Smooth muscle cell (in vitro differentiated cells): ENCODE measurements around the gene ZNF425. TPM values are rescaled to one million over a fixed set of nuclear protein-coding genes. Genes with fewer than 3 reads are reported as not detected.

ENCODE experiments used
- DNase-seq: peaks from one replicate; lab custom pipeline; 2025; ENCODE audit not compliant: unreplicated experiment; lab: John Stamatoyannopoulos, UW
- H2AFZ ChIP-seq: fragments of 200-600 bp; sonication (generic); 2 replicates; pipeline ENCODE4 v1.6.0; 2016; ENCODE audit warnings: antibody characterized with exemption, low read depth, mild to moderate bottlenecking
- H3F3A ChIP-seq: fragments of 200-600 bp; sonication (generic); 2 replicates; pipeline ENCODE4 v1.6.0; 2017; ENCODE audit warnings: antibody characterized with exemption, low read depth
- H3K27ac ChIP-seq: fragments of 200-600 bp; sonication (generic); 2 replicates; pipeline ENCODE4 v1.5.1; 2016; ENCODE audit warnings: low read depth, mild to moderate bottlenecking
- H3K27me3 ChIP-seq: fragments of 200-600 bp; sonication (generic); 2 replicates; pipeline ENCODE4 v1.6.1; 2016; ENCODE audit warnings: low read depth, mild to moderate bottlenecking
- H3K36me3 ChIP-seq: fragments of 200-600 bp; sonication (generic); 2 replicates; pipeline ENCODE4 v1.5.1; 2016; ENCODE audit warnings: low read depth
- H3K4me1 ChIP-seq: fragments of 200-600 bp; sonication (generic); 2 replicates; pipeline ENCODE4 v1.5.1; 2016; ENCODE audit warnings: low read depth
- H3K4me2 ChIP-seq: fragments of 200-600 bp; sonication (generic); 2 replicates; pipeline ENCODE4 v1.6.0; 2016; ENCODE audit warnings: mild to moderate bottlenecking
- H3K4me3 ChIP-seq: fragments of 200-600 bp; sonication (generic); 2 replicates; pipeline ENCODE4 v1.5.1; 2016; ENCODE audit warnings: mild to moderate bottlenecking
- H3K79me2 ChIP-seq: fragments of 200-600 bp; sonication (generic); 2 replicates; pipeline ENCODE4 v1.6.0; 2016; ENCODE audit warnings: low read depth, mild to moderate bottlenecking
- H3K9ac ChIP-seq: fragments of 200-600 bp; sonication (generic); 2 replicates; pipeline ENCODE4 v1.6.0; 2016; ENCODE audit warnings: low read depth
- H3K9me3 ChIP-seq: fragments of 200-600 bp; sonication (generic); replicated peaks from 2 replicates; pipeline ENCODE4 v1.5.1; 2016; ENCODE audit warnings: low read depth
- H4K20me1 ChIP-seq: fragments of 200-600 bp; sonication (generic); 2 replicates; pipeline ENCODE4 v1.6.0; 2016; ENCODE audit warnings: low read depth
- WGBS: methylation state at CpG from one replicate; pipeline ENCODE4 v1.1.7; 2016; ENCODE audit warnings: low lambda C conversion rate; 5-methylcytosine and 5-hydroxymethylcytosine counted together
- polyA plus RNA-seq: library from polyadenylated mRNA; unstranded; fragments of >200 nt; fragmentation: Nextera tagmentation; extraction: Ambion mirVana; gene quantifications from 2 replicates; pipeline ENCODE4 v1.2.1, GENCODE V29; 2016
- total RNA-seq: library from RNA; depleted of rRNA; stranded (reverse); fragments of >200 nt; gene quantifications from 2 replicates; pipeline ENCODE4 v1.2.3, GENCODE V29; 2014
- TF ChIP-seq, protein P1 (sequence below): fragments of 200-600 bp; sonication (generic); IDR thresholded peaks from 2 replicates; pipeline ENCODE4 v1.5.1; 2017; ENCODE audit warnings: borderline replicate concordance, mild to moderate bottlenecking, antibody characterized with exemption; ENCODE audit not compliant: insufficient read depth, poor library complexity, severe bottlenecking

Gene ZNF425
- total and polyA plus RNA-seq, 2 experiments from 2014 or later, result 4.3 to 4.5 TPM

- H3K4me3 ChIP-seq, result no peak overlapping the region
- H3F3A ChIP-seq, result no peaks in the 10 kb centered on the region
- no peak overlapping the region for H3K27ac ChIP-seq
- H4K20me1 ChIP-seq, result peaks cover 48% of the 10 kb centered on the region
- no peak overlapping the region for H3K4me2 ChIP-seq
- TF ChIP-seq, protein P1, sequence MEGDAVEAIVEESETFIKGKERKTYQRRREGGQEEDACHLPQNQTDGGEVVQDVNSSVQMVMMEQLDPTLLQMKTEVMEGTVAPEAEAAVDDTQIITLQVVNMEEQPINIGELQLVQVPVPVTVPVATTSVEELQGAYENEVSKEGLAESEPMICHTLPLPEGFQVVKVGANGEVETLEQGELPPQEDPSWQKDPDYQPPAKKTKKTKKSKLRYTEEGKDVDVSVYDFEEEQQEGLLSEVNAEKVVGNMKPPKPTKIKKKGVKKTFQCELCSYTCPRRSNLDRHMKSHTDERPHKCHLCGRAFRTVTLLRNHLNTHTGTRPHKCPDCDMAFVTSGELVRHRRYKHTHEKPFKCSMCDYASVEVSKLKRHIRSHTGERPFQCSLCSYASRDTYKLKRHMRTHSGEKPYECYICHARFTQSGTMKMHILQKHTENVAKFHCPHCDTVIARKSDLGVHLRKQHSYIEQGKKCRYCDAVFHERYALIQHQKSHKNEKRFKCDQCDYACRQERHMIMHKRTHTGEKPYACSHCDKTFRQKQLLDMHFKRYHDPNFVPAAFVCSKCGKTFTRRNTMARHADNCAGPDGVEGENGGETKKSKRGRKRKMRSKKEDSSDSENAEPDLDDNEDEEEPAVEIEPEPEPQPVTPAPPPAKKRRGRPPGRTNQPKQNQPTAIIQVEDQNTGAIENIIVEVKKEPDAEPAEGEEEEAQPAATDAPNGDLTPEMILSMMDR, result no peak
- H3K79me2 ChIP-seq, result peaks cover 38% of the 10 kb centered on the region
- H3K9me3 ChIP-seq, result no peaks in the 10 kb centered on the region
- WGBS, result 70% methylated on average over 5 of the region's 5 CpGs
- no peaks in the 10 kb centered on the region for H3K27me3 ChIP-seq
- no peaks in the 10 kb centered on the region for H3K4me1 ChIP-seq
- DNase-seq, result no peak
- H2AFZ ChIP-seq, result no peak overlapping the region
- H3K9ac ChIP-seq, result no peak overlapping the region
- H3K36me3 ChIP-seq, result peaks cover 10% of the 10 kb centered on the region
These were observed 35.2 kb upstream of the ZNF425 start for GRCh38 chr7:149161241-149161848.

GRCh38 chr7:149156898-149157297, 30.8 kb upstream of the ZNF425 start:
- H3K27ac ChIP-seq, result no peak overlapping the region
- H2AFZ ChIP-seq, result no peak overlapping the region
- no peaks in the 10 kb centered on the region for H3K27me3 ChIP-seq
- DNase-seq, result no peak
- 93% methylated on average over 6 of the region's 6 CpGs for WGBS
- no peaks in the 10 kb centered on the region for H3K9me3 ChIP-seq
- no peaks in the 10 kb centered on the region for H3F3A ChIP-seq
- peaks cover 74% of the 10 kb centered on the region for H3K79me2 ChIP-seq
- H3K36me3 ChIP-seq, result no peaks in the 10 kb centered on the region
- TF ChIP-seq, protein P1, result no peak
- peaks cover 78% of the 10 kb centered on the region for H4K20me1 ChIP-seq
- no peak overlapping the region for H3K9ac ChIP-seq
- no peak overlapping the region for H3K4me3 ChIP-seq
- H3K4me2 ChIP-seq, result no peak overlapping the region
- H3K4me1 ChIP-seq, result no peaks in the 10 kb centered on the region

DNA sequence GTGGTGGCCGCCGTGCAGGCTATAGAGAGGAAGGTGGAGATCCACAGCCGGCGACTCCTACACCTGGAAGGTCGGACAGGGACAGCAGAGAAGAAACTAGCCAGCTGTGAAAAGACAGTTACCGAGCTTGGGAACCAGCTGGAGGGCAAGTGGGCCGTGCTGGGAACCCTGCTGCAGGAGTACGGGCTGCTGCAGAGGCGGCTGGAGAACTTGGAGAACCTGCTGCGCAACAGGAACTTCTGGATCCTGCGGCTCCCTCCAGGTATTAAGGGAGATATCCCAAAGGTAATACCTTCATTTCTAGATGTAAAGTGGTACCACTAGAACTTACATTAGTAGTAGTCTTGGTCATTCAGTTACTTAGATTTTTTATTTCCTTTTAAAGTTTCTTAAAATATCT, 27.9 kb upstream of the ZNF425 start:
- H3K4me1 ChIP-seq, result peaks cover 3% of the 10 kb centered on the region
- H4K20me1 ChIP-seq, result peaks cover 80% of the 10 kb centered on the region
- no peak overlapping the region for H3K27ac ChIP-seq
- TF ChIP-seq, protein P1, result no peak
- no peaks in the 10 kb centered on the region for H3K27me3 ChIP-seq
- DNase-seq, result no peak
- H3F3A ChIP-seq, result no peaks in the 10 kb centered on the region
- H3K36me3 ChIP-seq, result no peaks in the 10 kb centered on the region
- no peak overlapping the region for H3K4me3 ChIP-seq
- H3K4me2 ChIP-seq, result no peak overlapping the region
- 88% methylated on average over 11 of the region's 11 CpGs for WGBS
- H3K9ac ChIP-seq, result no peak overlapping the region
- peaks cover 84% of the 10 kb centered on the region for H3K79me2 ChIP-seq
- H2AFZ ChIP-seq, result no peak overlapping the region
- no peaks in the 10 kb centered on the region for H3K9me3 ChIP-seq

- H2AFZ ChIP-seq, result no peak overlapping the region
- no peak overlapping the region for H3K4me3 ChIP-seq
- H3K4me1 ChIP-seq, result peaks cover 6% of the 10 kb centered on the region
- H3K9me3 ChIP-seq, result no peaks in the 10 kb centered on the region
- H3K79me2 ChIP-seq, result peaks cover 85% of the 10 kb centered on the region
- H3F3A ChIP-seq, result no peaks in the 10 kb centered on the region
- no peak for DNase-seq
- WGBS, result 92% methylated on average over 2 of the region's 2 CpGs
- TF ChIP-seq, protein P1, result no peak
- no peak overlapping the region for H3K9ac ChIP-seq
- H4K20me1 ChIP-seq, result peaks cover 80% of the 10 kb centered on the region
- H3K4me2 ChIP-seq, result no peak overlapping the region
- no peaks in the 10 kb centered on the region for H3K36me3 ChIP-seq
- no peak overlapping the region for H3K27ac ChIP-seq
- no peaks in the 10 kb centered on the region for H3K27me3 ChIP-seq
These were observed 27.2 kb upstream of the ZNF425 start for GRCh38 chr7:149153346-149153745.
